Measurements from ENCODE around the gene NT5DC1.

Gene NT5DC1

GRCh38 chr6:116192786-116193185 is 92.1 kb downstream of the NT5DC1 start:
- no peak for DNase-seq (ENCODE audit: low read depth)

- no peak for DNase-seq (ENCODE audit: low read depth)
Measured at GRCh38 chr6:116196841-116197240, 96.2 kb downstream of the NT5DC1 start.

GRCh38 chr6:116200619-116201249 is 100.1 kb downstream of the NT5DC1 start:
- DNase-seq (ENCODE audit: low read depth): no peak

- no peak for DNase-seq (ENCODE audit: low read depth)
Measured at GRCh38 chr6:116201538-116201937, 100.9 kb downstream of the NT5DC1 start.

- no peak for DNase-seq (ENCODE audit: low read depth)
Measured at GRCh38 chr6:116205281-116205680, 104.6 kb downstream of the NT5DC1 start.

- DNase-seq (ENCODE audit: low read depth): no peak
Measured at GRCh38 chr6:116206231-116206903, 105.7 kb downstream of the NT5DC1 start.

GRCh38 chr6:116208056-116208785 is 107.6 kb downstream of the NT5DC1 start:
- DNase-seq (ENCODE audit: low read depth): no peak

- no peak for DNase-seq (ENCODE audit: low read depth)
Measured at GRCh38 chr6:116210316-116210715, 109.7 kb downstream of the NT5DC1 start.

- no peak for DNase-seq (ENCODE audit: low read depth)
Measured at GRCh38 chr6:116210750-116211425, 110.2 kb downstream of the NT5DC1 start.

GRCh38 chr6:116214681-116215080 is 114.0 kb downstream of the NT5DC1 start:
- DNase-seq (ENCODE audit: low read depth): no peak

- DNase-seq (ENCODE audit: low read depth): no peak
Measured at GRCh38 chr6:116215414-116215813, 114.8 kb downstream of the NT5DC1 start.

- DNase-seq (ENCODE audit: low read depth): no peak
Measured at GRCh38 chr6:116217069-116217468, 116.4 kb downstream of the NT5DC1 start.

GRCh38 chr6:116218172-116218633 is 117.5 kb downstream of the NT5DC1 start:
- DNase-seq (ENCODE audit: low read depth): no peak

GRCh38 chr6:116218866-116219265 is 118.2 kb downstream of the NT5DC1 start:
- no peak for DNase-seq (ENCODE audit: low read depth)

GRCh38 chr6:116221067-116221466 is 120.4 kb downstream of the NT5DC1 start:
- DNase-seq (ENCODE audit: low read depth): no peak

GRCh38 chr6:116221911-116222310 is 121.3 kb downstream of the NT5DC1 start:
- DNase-seq (ENCODE audit: low read depth): no peak

- DNase-seq (ENCODE audit: low read depth): no peak
Measured at GRCh38 chr6:116223355-116223754, 122.7 kb downstream of the NT5DC1 start.

GRCh38 chr6:116229287-116229913 is 128.7 kb downstream of the NT5DC1 start:
- no peak for DNase-seq (ENCODE audit: low read depth)

GRCh38 chr6:116234689-116235088 is 134.0 kb downstream of the NT5DC1 start:
- no peak for DNase-seq (ENCODE audit: low read depth)

- no peak for DNase-seq (ENCODE audit: low read depth)
Measured at GRCh38 chr6:116238083-116238482, 137.4 kb downstream of the NT5DC1 start.

- no peak for DNase-seq (ENCODE audit: low read depth)
Measured at GRCh38 chr6:116239256-116239655, 138.6 kb downstream of the NT5DC1 start.

GRCh38 chr6:116239856-116240255 is 139.2 kb downstream of the NT5DC1 start:
- DNase-seq (ENCODE audit: low read depth): no peak
